ENCODE data around the gene SERTAD2.

SERTAD2 gene

GRCh38 chr2:64644458-64645382, 9.0 kb downstream of the SERTAD2 start:
- peak; percentile 89 for DNase-seq

GRCh38 chr2:64643838-64644457, 9.8 kb downstream of the SERTAD2 start:
- DNase-seq: no peak

- peak; percentile 20 for DNase-seq
These were observed 12.1 kb downstream of the SERTAD2 start for GRCh38 chr2:64641599-64641998.

GRCh38 chr2:64640153-64641044, 13.3 kb downstream of the SERTAD2 start:
- no peak for DNase-seq

- no peak for DNase-seq
These were observed 14.0 kb downstream of the SERTAD2 start for GRCh38 chr2:64639691-64640090.

DNA sequence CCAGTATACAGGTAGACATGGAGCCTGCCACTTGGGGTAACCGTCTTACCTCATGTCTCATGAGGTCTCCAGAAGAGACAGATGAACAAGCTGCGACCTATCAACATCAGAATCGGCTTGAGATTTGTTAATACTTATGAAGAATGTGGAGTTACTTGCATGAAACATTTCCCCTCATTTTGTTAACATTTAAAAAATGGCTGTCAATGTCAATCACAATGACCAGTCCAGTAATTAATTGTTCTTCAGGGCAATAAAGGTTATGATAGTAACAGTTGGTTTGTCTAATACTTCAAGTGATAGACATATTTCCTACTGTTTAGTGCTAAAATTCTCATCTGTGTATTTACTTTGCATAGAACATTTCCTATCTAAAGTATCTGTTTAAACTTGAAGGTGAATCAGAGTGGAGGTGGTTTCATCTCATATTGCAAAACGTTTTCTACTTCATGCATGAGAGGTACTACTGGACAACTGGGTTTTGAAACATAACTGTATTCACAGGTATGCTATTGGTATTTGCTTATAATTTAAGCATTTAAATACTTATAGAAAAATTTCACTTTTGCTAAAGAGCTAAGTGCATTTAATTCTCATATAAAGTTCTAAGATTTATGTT, 15.1 kb downstream of the SERTAD2 start:
- DNase-seq: no peak

- DNase-seq: no peak
These were observed 15.8 kb downstream of the SERTAD2 start for GRCh38 chr2:64637931-64638330.

DNA sequence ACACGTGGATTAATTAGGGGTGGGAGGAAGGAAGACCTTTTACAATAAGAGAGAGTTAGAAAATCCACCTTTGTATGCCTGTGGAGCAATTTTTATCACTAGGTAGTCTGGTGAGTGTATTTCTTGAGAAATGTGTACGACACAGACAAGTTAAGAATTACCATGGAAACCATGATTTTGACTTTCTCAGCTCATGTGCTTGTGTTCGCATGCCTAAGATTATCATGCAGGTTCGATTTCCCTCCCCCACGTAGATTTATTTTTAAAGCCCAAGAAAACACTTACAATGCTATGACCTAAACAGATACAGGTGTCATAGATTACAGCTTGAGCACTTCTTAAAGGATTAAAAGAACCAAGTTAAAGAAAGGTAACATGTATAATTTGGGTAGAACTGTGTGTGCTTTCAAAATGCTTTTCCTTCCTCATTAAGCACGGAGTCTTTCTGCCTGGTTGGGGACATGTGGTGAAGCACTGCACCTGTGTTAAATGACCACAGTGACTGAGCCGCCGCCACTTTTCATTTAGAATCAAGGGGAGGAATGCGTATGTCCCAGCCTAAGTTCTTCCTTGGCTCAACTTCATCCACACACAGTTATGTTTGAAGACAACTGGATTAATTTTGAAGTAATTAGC, 16.6 kb downstream of the SERTAD2 start:
- DNase-seq: no peak

- DNase-seq: no peak
These were observed 17.5 kb downstream of the SERTAD2 start for GRCh38 chr2:64635976-64636911.

GRCh38 chr2:64634345-64635267, 19.1 kb downstream of the SERTAD2 start:
- no peak for DNase-seq

DNA sequence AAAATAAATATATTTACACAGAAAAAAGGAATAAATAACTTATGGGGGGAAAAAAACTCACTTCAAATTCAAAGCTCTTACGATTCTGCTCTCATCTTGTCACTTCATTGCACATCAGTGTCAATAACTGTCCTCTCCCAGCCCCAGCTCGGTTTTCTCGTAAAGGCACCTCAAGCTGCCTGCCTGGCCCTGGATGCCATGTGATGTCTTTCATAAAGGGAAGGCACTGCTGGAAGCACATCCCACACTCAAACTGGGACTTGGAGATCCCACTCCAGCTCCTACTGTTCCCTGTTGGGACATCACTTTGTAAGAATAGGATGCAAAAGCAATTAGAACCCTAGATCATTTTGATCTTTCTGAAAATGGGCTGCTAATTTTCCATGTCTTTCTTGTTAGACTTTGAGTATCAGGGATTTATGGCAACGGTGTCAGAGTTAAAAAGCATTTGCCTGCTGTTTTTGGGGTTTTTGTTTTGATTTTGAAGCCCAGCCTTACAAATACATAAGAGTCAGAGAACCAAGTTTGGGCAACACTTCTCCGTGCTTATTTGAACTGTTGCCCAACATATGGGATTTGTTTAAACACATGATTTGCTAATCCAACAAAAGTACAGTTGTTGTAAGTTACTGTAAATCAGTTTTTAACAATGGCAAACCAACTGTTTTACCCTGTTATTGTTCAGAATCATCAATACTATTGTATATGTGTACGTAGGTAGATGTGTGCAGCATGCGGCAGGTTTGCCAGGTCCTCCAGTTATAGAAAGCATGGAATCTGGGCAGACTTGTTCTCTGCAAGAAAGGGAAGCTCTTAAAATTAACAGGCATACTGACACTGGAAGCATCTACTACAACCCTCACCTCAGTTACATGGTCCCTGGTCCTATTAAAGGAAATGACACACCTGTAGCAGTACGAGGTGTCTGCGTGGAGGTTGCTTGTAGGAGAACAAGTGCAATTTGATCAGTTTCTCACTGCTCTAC, 20.6 kb downstream of the SERTAD2 start:
- no peak for DNase-seq

GRCh38 chr2:64631771-64632170, 21.9 kb downstream of the SERTAD2 start:
- no peak for DNase-seq

DNA sequence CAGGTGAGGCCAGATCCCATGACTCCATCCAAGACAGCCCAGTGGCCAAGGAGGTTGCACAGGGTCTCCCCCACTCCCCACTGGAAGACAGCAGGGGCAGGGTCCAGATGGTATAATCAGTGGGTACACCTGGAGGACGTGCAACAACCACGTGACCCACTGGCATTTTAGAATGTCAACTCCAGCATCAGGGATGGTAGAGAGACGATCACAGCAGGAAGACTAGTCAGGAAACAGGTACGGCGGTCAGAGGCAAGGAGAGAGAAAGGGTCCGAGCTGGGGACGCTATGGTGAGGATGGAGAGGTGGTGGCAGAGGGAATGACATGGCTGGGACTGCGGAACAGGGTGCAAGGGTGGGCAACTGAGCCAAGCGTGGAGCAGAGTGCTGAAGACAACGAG, 23.0 kb downstream of the SERTAD2 start:
- DNase-seq: no peak

DNA sequence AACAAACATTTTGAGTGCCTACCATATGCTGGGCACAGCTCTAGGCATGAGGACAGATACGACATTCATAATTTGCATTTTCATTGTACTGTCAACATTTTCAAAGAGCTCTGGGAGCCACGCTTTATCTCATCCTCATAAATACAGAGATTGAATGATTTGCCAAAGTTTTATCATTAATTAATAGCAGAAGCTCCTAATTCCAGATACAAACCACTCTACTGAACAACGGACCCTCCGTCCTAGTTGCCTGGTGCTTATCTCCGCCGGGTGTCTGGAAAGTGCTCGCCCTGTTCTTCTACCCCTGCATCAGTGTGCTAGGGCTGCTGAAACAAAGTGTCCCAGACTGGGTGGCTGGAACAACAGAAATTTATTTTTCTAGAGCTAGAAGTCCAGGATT, 23.8 kb downstream of the SERTAD2 start:
- no peak for DNase-seq

- DNase-seq: no peak
These were observed 24.4 kb downstream of the SERTAD2 start for GRCh38 chr2:64629329-64629781.

DNA sequence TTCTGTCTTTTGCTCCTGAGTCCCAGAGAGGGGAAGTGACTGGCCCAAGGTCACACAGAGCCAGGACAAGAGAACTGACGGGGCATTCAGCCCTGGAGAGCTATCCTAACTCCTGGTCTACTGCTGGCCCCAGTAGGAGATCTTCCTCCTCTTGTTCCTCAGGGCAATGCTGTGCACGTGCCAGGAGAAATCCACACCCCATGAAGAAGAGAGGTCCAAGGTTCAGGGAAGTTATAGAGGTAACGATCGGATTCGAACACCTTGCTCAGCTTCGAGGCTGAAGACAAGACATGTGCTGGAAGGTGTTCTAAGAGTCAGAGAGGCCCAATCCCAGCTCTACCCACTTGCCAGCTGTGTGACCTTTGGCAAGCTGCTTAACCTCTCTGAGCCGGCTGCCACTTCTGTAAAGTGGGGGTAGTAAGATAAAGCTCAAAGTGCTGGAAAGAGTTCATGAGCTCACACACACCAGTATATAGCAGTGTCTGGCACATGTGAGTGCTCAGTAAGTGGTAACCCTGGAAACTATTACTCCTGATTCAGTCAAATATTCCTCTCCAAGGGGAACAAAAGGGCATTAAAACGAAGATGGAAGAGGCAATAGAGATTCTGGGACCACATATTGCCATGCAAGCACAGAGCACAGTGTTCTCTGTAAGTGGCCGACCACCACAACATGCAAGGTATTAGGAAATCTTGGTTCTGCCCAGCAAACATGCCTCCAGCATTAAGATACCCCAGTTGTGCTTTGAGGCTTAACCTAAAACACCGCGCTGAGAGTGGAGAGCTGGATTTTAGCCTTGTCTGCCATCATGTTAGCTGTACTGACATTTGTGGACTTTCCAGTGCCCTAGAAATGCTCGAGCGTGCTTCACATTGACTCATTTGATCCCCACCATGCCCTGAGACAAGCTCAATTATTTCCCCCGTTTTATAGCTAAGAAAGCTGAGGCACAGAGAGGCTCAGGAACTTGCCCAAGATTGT, 25.6 kb downstream of the SERTAD2 start:
- DNase-seq: no peak

Measured in NCI-H510A treated with DMSO at 0.1 percent for 48 hours (cell line).